Stimulated activated naive CD4-positive, alpha-beta T cell treated with Interleukin-2 at 50 U/mL for 16 hours (primary cell): ENCODE measurements around the gene TMEM163.
A peak's percentile ranks its signal among the peaks of the same experiment; 100 is the strongest.
"Not testable (repeated sequence)": the region's sequence is repeated elsewhere in the genome, so short reads cannot be mapped to it uniquely, and the experiment has no call there.

Experiments used
- DNase-seq: peaks from one replicate; lab custom pipeline; 2025; lab: John Stamatoyannopoulos, UW

Gene TMEM163

DNA sequence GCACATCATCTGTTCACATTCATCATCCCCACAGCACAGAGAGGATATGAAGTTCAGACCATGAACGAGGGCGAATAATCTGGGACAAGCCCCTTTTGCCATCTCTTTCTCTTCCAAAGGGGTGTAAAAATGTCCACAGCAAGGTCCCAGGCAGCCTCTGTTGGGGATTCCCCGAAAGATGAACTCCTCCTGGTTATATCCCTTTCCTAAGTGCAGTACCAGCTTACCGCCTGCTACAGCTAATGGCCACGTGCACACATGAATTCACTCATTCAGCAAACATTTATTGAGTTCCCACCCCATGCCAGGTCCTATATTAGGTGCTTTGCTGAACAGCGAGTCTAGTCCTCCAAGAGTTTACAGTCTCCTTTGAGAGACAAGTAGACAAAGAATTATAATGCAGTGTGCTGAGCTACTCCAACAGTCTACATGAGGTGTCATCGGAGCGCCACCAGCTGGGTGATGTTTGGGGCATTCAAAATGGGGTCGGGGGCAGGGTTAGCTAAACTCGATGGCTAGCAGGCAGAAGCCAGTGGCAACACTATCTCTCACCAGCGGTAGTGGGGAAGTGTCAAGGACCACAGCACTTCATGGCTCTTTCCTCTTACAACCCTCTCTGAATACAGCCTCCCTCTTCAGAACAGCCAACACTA lies 228.9 kb downstream of the TMEM163 start:
- DNase-seq: no peak

DNA sequence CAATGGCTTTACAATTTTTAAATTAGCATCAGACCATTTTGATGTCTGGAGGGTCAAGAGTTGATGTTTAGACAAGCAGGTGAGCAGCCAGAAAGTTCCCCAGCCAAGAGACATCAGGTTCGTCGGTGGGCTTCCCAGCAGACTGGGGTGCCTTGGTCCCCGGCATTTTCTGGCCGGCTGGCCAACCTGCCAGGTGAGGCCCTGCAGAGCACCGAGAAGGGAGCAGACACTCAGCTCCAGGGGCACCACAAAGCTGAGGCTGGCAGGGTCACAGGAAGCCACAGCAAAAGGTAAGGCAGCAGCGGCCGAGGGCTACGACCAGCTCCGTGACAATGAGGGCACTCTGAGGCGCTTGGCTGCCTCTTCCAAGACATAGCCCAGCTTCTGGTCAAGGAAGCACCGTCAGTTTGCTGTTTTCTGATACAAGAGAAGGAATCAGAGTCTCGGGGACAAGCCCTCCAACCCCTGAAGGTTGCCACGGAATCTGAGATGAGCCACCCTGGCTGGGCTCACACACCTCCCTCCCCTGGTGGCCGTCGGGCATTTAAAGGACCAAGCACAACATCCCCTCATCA lies 235.9 kb downstream of the TMEM163 start:
- no peak for DNase-seq

DNA sequence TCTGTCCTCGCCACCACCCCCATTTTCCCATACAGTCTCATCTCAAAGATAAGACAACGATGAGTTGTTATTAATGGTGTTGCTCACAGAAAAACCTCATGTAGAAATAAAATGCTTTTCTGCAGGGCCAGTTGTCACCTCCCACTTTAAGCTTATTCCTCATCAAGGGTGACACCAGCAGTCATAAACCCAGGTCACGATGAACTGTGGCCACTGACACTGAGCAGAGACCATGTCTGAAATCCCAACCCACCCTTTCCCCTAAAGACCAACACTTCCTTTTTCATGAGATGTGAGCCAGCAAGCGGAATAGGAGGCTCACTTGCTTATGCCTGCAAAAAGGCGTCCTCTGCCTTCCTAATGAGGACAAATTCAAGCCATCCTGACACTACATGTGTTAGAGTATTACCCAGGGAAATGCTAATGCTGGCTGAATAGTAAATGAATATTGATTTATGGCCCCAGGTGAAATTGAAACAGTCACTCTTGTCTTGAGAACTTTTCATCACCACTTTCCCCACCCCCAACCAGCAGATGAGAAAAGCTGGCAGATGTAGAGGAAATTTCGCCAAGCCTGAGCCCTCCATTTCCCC lies 236.6 kb downstream of the TMEM163 start:
- DNase-seq: no peak

DNA sequence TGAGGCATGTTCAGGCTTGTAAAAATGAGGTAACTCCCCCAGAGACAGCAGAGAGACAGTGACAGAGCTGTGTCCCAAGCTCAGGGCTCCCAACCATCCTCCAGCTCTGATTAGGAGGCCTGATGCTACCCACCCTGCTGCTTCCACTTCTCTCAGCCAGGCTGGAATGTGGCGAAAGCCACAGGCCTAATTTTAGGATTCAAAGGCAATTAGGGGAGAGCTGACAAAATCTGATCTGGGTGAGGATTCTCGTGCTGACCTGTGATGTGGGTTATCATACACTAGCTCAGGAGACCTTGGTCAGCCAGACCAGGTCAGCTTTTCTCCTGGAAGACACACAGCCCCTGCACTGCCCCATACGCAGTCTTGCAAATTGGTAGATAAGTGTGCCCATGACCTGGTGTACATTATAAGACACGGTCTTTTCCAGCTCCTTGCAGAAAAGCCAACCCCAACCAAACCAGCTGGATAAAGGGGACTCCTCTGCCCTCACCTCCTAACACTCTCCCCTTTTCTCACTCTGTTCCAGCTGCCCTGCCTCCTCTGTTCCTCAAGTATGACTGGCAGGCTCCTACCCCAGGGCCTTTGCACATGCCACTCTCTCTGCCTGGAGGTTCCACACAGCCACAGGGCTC lies 239.0 kb downstream of the TMEM163 start:
- no peak for DNase-seq

DNA sequence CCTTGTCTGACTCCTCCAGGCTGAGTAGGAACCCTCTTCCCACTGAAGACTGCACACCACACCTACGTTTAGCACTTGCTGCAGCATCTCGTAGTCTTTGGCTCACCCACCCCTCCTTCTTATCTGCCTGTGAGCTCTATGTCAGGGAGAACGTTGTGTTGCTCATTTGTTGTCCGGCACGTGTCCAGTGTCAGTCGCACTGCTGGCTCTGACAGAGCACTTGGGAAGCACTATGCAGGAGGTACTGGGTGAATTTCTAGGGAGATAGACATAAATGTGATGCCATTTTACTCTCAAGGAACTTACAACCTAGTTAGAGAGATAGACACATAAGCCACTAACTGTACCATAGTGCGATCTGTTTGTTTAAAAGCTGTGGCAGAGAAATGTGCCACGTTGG lies 241.8 kb downstream of the TMEM163 start:
- DNase-seq: not testable (repeated sequence)

DNA sequence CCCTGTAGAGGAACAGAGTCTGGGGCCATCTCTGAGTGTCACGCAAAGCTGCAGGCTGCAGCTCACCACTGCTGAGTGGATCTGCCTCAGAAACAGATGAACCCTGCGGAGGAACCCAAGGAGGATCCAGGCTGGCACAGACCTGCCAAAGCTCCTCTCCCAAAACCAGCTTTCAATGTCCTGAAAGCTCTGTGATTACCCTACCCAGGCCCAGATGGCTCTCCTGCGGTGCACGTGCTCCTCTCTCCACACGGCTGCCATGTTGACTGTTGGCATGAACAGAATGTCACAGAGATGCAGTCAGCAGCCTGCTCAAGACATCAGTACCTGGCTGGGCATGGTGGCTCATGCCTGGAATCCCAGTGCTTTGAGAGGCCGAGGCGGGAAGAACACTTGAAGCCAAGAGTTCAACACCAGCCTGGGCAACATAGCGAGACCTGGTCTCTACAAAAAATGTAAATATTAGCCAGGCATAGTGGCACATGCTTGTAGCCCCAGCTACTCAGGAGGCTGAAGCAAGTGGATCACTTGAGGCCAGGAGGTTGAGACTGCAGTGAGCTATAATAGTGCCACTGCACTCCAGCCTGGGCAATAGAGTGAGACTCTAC lies 248.1 kb downstream of the TMEM163 start:
- DNase-seq: no peak

DNA sequence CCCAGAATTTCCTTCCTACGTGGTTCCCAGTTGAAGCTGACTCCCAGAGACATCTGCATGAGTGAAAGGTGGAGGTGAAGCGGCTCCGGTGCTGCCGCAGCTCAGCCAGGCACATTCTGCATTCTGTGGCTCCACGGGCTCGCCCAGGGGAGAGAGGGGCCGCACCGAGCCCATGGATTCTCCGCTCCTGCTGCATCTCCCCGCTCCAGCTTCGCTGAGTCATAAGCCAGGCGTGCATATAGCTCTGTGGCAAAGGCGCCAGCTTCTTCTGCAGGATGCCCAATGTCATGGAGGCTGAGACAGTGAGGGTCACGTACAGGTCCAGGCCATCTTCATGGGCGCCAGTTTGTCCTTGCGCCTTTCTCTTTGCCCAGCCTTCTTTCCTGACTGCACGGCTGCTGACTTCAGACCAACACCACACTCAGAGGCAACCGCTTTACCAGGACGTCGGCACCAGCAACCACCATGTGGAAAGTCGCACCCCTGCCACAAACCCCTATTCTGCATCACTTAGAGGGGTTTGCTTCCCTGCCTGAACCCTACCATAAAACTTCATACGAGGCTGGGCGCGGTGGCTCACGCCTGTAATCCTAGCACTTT lies 249.2 kb downstream of the TMEM163 start:
- no peak for DNase-seq

DNA sequence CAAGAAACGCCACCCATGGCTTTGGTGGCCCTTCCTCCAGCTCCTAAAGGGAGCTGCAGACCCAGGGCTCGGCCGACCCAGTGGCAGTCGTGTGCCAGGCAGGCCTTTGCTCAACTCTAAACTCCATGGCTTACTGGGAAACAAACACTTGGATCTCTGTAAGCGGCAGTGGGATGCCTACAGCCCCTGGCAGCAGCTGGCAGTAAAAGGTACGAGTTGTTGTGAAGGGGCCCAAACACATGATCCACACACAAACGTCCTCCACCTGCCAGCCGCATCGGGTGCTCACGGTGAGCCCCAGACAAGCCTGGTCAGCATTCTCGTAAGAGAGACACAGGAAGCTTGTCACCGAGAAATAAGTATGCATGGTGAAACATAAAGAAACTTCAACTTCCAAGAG lies 250.0 kb downstream of the TMEM163 start:
- DNase-seq: no peak

DNA sequence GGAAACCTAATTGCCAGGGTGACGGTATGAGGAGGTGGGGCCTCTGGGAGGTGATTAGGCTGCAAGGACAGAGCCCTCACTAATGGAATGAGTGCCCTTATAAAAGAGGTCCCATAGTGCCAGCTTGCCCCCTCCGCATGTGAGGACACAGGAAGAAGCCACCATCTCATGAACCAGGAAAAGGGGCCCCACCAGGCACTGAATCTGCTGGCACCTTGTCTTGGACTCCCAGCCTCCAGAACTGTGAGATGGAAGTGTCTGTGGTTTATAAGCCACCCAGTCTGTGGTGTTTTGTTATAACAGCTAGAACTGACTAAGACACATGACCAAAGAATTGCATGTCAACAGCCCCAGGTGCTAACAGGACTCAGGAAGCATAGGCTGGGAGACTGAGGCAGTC lies 250.6 kb downstream of the TMEM163 start:
- DNase-seq: no peak

DNA sequence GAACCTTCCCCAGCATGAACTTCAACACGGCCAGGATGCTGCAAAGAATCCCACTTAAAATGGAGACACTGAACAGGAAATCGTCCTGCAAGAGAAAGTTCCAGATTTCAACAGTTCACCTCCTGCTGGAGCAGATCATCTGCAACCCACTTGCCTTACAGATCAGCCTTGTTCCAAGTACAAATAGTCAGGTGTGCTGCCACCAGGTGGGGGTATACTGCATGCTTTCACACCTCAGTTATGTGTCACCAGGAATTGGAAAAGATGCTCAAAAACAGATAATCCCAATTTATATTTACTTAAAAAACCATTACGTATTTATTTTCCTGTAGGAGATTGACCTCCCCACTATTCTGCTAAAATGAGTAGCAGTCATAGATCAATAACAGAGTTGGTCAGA lies 252.7 kb downstream of the TMEM163 start:
- peak; percentile 8 for DNase-seq

DNA sequence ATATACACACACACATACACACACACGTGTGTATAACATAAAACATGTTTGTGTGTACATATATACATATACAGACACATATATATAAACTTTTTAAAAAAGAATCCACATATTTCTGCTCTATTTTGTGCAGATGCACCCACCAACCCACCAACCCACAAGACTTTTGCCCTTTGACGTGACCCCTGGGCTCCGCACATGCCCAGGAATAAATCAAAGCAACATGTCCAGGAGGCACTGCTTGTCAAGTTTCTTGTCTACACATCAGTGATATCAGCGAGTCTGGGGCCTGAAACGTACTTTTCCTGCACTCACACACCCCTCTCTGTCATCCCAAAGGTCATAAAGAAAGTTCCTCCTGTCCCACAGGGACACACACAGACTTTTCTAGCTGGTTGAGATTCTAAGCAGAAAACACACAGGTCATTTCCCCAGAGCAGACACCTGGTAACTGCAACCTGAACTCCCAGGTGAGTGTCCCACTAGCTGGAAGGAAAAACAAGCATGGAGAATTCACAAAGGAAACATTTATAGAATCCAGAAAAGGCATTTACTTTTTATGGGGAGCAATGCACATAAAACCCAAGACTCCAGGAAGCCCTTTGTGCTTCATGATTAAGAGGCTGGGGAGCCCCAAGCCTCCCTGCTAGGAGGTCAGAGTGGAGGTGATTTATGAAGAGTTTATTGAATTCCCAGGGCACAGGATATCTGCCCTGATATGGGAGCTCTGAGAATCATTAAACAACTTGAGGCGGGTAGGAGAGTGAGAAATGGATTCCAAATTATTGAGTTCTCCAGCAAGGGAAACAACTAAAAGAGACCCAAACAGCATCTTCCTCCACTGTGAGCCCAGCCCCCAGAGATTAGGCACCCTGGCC lies 253.3 kb downstream of the TMEM163 start:
- no peak for DNase-seq

DNA sequence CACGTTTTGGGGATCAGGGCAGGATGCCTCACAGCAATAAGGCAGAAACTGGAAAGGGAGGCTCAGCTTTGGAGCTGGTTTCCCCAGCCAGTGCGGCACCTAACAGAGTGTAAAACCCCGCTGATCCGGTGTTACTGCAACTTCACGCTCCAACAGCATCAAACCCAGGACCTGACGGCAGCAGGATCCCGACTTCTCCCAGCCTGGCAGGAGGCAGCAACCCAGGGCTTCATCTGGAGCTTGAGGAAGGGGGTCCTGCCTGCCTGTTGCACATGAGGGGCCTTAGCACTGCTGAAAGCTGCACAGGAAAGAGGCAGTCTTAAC lies 255.1 kb downstream of the TMEM163 start:
- no peak for DNase-seq

DNA sequence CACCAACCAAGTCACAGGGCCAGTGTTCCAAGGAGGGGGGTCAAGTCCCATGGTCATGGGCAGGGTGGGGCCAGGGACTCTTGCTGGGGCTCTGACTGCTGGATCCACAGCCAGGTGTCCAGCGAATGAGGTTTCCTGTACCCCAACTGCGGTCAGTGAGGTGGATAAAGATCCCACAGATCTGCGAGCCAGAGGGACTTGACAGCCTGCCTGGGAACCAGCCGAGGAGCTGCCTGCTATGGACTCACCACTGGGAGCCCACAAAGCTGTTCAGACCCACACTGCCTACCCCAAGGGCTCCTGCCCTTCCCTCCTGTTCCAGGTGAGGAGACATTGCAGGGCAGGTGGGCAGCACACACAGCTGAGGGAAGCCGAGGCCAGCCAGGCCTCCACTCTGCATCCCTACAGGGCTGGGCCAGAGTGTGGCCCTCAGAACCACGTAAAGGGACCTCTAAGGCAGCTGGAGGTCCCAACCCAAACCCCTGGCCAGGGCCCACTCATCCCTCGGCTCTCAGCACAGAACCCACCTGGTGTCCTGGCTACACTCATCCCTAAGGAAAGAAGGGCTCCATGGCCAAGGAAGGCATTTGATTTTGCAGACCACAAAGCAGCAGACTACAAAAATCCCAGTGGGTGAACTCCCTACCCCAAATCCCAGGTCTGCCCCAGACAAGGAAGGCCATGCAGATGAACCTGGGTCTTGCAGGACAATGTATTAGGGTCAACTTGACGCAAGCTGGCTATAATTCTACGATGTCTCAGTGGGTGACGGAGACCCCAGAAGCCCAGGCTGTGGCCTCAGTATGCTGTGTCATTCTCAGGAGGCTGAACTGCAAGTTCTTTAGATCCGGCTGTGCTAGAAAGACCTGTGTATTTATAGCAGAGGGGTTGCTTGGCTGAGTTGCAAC lies 255.8 kb downstream of the TMEM163 start:
- no peak for DNase-seq

DNA sequence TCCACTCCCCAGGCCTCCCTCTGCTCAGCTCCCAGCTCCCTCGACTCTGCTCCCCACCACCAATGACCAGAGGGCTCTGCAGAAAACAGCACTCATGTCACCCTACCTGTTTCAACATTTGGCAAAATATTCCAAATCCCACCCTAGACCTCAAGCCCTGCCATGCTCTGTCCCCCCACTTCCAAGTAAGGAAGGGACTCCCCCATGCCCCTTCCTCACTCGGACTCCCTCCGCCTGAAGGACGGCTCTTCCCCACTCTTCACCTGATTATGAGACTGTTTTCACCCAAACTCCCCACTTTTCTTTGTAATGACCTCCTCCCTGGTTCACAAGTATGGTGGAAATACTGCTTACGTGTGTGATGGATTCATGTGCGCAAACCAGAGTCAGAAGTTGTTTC lies 256.5 kb downstream of the TMEM163 start:
- no peak for DNase-seq

DNA sequence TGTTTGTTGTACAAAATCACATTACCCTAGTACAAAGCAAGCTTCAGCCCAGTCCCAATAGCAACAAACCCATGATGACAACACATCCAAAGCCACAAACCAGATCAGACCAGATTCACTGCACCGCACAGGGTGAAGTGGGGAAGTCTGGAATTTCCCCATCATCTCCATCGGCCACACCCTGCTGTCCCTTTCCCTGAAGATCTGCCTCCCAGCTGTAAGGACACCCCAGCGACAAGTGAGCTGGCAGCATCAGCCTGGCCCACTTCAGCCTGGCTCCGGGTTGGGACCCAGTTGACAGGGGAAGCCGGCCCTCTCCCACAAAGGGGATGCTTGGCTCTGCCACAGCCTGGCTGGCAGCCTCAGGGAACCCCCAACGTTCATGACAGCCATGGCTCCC lies 257.3 kb downstream of the TMEM163 start:
- no peak for DNase-seq

DNA sequence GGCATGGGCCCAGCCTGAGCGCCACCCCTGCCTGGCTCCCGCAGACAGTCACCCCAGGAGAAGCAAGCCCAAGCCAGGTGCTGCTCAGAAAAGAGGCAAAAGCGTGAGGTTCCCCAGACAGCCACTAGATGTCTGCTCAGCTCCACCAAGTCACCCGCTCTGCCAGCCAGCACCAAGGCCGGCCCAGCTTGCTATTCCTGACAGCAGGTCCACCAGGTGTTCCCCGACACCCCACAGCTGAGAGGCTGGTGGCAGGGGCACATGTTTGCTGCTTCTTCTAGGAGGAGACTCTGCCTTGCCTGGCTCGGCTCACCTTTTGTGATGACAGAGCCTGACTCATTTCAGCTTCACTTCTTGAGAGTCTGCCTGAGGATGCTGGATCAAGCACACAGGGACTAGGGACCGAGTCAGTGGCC lies 258.2 kb downstream of the TMEM163 start:
- no peak for DNase-seq

DNA sequence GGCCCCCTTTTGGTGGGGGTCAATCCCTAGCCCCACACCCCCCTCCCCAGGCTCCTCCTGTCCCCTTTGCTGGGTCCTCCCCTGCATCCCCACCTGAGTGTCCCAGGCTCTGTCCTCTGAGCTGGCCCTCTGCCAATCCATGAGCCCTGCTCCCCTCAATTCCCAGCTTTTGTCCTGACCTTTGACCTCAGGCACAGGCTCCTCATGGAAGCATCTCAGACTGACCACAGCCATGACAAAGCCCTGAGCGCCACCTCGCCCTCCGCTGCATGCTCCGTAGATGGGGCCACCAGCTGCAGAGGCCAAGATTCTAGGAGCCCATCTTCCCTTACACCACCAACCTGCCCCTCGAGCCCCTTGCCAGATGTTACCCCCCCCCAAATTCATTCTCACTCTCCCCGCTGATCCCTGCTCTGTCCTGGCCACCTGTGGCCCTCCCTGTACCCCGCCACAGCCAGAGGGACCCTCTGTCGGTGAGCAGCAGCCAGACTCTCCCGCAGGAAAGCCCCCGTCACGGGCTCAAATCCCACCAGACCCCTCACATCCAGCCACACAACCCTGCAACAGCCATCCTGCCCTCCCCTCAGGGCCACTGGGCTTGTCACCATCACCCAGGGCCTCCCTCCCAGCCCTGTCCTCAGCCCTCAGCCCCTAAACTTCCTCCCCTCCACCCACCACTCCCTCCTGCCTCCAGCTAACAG lies 258.9 kb downstream of the TMEM163 start:
- no peak for DNase-seq

DNA sequence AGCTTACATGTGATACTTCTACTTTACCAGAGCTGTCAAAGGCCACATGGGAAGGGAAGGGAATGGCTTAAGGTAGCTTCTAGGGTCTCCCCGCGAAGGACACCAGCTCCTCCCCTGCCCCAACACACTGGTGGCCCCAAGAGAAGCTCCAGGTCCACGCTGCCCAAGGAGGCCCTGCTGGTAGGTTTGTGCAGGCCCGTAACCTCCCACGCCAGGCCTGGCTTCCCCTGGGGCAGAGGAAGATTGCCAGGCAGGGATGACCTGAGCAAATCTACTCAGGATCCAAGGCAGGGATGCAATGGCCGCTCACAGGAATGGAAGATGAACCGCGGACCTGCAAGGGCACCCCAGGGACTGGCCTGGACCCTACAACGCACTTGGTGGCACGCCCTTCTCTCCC lies 259.9 kb downstream of the TMEM163 start:
- no peak for DNase-seq

DNA sequence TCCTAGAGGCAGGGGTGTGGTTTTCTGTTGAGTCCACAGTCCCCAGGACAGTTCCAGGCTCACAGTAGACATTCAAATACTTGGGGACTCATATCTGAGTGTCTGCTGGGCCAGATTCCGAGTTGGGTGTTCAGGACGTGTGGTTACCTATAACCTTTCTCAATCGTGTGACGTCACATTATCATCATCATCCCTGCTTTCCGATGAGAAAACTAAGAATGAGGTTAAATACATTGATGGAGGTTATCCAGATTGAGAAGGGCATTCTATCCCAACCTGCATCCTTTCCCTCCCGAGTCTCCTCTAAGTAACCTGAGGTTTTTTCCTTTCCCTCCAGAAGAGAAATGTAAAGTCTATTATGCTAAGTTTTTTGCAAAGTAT lies 260.3 kb downstream of the TMEM163 start:
- no peak for DNase-seq
